ENCODE results near the gene PDGFB.

DNA sequence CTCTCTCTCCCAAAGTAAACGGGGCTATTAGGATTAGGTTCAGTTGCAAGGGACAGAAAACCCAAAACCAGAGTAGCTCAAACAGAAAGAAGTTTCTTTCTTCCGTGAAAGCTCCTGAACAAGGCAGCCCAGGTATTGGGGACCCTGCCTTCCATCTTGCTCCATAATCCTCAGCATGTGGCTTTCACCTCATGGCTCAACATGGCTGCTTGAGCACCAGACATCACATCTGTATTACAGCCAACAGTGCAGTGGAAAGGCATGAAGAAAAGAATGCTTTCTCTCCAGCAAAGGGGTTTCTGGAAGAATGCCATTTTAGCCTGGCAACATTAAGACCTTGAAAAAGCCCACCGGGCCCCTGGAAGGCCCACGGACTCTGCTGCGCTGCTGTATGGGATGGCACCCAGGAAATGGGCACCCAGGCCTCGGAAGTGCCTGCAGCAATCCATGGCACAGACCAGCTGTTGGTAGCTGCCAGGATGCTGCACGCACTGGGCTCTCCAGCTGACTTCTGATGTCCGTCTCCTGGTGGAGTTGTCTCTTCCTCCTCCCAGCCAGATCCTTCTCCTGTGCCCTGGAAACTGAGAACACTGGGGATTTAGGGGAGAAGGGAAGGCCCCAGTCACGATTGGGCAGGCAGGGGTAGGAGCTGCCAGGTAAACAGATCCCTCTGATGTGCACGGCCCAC, 22.6 kb downstream of the PDGFB start:
- no peak for TF ChIP-seq CREB1 (CRISPR knock-in tag; IDR thresholded peaks at IDR 0.05)
- no peak for TF ChIP-seq ZBTB21 (CRISPR knock-in tag; IDR thresholded peaks at IDR 0.05; ENCODE audit: borderline replicate concordance)
- TF ChIP-seq ETV6 (CRISPR knock-in tag; IDR thresholded peaks at IDR 0.05), result no peak
- no peak for TF ChIP-seq SP1 (CRISPR knock-in tag; conservative IDR thresholded peaks at IDR 0.05)

All from WTC11 (cell line).